NCI-H2107 treated with DMSO at 0.1 percent for 48 hours (cell line): ENCODE data around the gene NTM.

ENCODE experiments used
- DNase-seq: peaks from one replicate; lab custom pipeline; 2025; ENCODE audit not compliant: unreplicated experiment; lab: John Stamatoyannopoulos, UW

The NTM gene

DNA sequence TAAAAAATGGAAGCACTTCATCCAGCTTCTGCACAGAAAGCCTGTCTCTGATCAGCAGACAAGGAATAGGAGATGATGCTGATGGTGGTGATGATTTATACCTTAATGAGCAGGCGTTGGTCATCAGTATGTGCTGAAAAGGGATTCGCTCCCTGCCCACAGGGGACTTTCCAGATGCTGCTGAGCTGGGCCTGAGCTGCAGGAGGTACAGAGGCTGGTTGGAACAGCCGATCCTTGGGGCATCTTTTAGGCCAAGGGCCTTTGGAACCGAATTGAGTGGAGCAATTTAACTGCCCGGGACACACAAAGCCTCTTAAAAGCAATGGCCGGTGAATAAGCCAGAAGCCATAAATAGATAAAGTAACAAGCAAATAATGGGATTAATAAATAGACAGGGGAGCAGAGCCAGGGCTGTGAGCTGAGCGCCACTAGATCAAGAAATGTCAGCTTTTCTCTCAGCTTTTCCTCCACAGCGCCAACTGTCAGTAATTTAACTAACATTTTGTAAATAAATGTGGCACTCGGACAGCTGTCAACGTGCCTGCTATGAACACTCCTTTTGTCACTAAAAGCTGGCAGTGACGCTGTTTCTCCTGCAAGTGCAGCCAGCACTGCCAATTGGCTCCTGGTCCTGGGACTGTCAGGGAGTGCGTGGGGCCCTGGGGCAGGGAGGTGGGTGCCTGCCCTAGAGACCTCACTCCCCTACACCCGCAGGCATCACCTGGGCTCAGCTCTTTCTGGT is 562.3 kb downstream of the NTM start:
- no peak for DNase-seq

- DNase-seq = no peak
These were observed 563.6 kb downstream of the NTM start for GRCh38 chr11:131934006-131934405.

- no peak for DNase-seq
These were observed 567.9 kb downstream of the NTM start for GRCh38 chr11:131938351-131938751.

DNA sequence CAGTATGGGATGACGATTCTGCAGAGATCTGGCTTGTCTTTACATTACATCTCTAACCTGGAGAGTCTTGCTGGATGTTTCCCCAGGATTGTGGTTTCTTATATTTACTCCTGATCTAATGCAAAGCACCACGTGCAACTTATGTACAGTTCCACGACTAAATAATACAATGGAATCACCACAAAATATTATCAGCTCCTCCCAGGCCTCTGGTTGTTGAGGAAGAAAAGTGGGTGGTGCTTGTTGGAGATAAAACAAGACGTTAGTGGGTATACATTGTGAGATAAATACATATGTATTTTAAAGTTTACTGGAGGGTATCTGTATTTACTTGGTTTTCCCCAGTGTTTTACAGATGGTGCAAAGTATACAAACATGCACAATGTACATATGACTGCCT is 569.7 kb downstream of the NTM start:
- DNase-seq = no peak

DNA sequence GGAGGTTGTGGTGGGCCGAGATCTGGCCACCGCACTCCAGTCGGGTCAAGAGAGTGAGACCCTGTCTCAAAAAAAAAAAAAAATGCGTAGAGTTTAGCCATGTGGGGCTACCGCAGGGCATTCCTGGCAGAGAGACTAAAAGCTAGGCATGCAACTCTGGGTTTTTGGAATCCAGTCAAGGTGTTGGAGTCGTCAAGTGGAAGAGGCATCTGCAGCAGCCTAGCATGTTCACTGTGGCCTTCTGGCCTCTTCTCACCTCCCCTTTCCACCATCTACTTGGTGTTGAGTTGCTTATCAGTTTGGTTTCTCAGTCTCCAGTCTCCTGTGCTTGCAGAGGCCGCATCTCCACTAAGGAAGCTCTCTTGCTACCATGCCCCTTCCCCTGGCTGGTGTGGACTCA is 572.5 kb downstream of the NTM start:
- no peak for DNase-seq

DNA sequence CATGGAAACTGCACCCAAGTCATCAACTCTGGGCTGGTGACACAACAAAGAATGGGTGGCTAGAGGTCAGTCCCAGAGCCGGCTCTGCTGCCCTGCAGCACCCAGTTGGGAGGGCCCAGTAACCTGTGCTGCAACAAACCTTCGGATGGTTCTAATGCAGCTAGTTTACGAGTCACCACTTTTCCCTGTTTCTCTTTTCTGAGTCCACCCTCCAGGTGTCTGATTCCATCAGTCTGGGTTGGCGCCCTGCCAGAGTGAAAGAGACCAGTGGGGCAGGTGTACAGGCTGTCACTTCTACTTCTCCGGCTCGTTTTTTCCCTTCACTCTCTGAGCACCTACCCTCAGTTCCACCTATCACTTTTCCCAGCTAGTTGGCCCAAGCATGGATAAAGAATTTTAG is 572.9 kb downstream of the NTM start:
- DNase-seq = no peak

DNA sequence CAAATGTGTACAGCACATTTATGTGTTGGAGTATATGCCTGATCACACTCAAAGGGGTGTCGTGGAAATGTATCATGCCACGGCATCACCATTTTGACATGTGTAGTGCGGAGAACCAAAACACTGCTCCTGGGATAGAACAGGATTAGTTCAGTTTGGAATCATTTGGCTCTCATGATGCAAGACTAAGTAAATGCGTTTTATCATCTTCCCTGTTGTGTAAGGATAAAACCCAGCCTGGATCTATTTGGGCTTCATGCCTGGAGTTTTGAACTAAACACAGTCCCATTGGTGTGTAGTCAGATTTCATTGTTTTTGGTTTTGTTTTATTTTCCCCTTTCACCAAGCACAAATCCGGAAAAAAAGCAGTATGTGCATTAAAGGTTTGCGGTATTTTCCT is 574.3 kb downstream of the NTM start:
- no peak for DNase-seq

DNA sequence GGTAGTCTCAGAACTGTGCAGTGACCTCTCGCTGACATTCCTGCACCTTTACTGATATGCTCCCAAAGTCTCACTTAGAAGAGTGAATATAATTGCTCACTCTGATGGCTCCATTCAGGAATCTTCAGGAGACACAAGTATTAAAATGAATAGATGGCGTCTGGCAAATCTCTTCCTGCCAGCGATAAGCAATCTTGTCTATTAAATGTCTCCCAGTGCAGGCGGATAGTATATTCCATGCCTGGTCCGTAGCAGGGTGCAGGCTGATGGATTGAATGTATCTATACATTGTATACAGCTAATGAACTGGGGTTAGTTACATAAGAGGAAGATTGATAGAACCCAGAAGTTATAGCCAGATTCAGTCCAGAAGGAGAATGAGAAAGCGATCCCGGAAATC is 575.3 kb downstream of the NTM start:
- no peak for DNase-seq

DNA sequence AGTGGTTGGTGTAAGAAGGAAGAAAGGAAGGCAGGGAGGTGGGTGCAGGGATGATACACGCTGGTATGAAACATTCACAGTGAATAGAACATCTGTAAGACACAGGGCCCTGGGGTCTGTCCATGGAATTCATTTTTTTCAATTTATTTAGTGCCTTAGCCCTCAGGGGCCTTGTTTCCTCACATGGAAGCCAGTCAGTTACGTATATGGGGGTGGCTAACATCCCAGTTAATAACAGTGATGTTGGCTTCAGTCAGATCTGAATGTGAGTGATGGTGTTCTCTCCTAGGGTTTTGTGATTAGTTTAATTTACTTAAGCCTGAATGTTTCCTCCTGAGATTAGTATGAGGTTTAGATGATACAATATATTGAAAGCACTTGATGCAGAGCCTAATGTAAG is 577.1 kb downstream of the NTM start:
- no peak for DNase-seq

DNA sequence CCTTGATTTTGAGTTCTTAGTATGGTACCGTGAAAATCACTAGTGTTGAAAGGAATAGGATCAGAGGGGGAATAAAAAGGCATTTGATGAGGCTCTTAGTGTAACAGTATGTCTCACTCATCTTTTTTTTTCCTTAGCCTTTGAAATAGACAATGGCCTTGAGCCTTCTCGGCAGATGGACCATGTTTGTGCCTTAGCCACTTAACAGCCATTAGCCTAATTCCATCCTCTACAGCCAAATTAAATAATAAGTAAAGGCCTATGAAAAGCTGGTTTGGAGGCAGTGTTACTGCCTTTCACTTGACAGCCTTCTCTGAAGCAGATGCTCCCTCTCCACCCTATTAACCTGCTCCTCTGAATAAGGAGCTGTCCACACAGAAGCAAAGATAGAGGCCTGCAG is 580.7 kb downstream of the NTM start:
- DNase-seq = no peak

- no peak for DNase-seq
These were observed 583.7 kb downstream of the NTM start for GRCh38 chr11:131954146-131954545.

- no peak for DNase-seq
These were observed 585.5 kb downstream of the NTM start for GRCh38 chr11:131955904-131956303.

- no peak for DNase-seq
These were observed 586.8 kb downstream of the NTM start for GRCh38 chr11:131957201-131957600.

GRCh38 chr11:131957875-131958274 is 587.5 kb downstream of the NTM start:
- DNase-seq = no peak

- no peak for DNase-seq
These were observed 592.4 kb downstream of the NTM start for GRCh38 chr11:131962818-131963217.

GRCh38 chr11:131964698-131965483 is 594.5 kb downstream of the NTM start:
- DNase-seq = no peak

GRCh38 chr11:131965504-131965903 is 595.1 kb downstream of the NTM start:
- no peak for DNase-seq

GRCh38 chr11:131966667-131967066 is 596.3 kb downstream of the NTM start:
- DNase-seq = no peak

GRCh38 chr11:131969261-131969660 is 598.8 kb downstream of the NTM start:
- no peak for DNase-seq

DNA sequence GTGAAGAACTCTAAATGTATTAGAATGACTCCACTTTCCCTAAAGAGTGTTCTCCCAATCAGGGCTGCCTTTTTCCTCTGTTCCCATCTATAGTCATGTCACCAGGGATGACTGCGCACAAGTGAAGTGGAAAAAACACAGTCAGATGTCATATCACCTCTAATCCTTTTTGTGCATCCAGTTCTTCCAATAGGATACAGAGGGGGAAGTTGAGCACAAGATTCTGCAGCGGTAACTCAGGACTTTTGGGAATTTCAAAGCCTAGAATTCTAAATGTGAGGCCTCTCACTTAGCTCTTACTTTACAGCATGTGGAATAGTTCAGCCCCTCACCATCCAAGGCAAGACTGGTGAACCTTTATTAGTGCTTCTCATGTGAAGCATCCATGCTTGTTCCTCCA is 602.6 kb downstream of the NTM start:
- DNase-seq = no peak

DNA sequence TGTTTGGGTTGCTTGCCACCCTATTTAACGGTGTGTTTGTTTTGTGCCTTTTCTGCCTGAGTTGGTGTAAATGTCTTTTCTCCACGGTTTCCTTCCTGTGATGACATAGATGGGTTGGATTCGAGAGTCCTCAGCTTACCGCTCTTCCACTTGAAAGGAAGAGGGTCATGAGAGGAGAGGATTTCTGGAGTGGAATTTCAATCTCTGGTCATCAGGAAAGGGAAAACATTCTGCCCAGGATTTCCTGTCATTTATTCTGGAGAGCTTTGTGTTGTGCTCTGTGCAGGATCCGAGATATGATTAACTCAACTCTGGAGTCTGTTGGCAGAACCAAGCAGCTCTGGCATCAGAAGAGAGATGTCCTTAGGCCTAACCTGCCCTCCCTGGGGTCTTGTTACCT is 605.2 kb downstream of the NTM start:
- no peak for DNase-seq

- no peak for DNase-seq
These were observed 605.6 kb downstream of the NTM start for GRCh38 chr11:131976021-131976420.

DNA sequence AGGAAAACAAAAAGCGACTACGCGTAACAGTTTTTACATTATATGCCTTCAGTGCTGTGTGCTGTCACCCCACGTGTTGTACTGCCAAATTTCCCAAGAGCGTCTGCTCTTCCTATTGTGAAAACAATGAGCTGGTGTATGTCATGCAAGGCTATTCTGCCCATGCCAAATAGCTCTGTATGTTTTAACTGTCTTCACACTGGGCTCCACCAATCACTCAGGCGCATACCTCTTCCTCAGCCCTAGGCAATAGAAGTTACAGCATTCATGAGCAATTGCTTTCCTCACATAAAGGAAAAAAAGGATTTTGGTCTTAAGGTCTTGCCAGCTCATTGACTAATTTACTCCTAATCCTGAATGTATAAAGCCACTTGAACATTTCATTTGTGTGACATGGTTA is 606.8 kb downstream of the NTM start:
- DNase-seq = no peak
